ENCODE data around the gene PTPN13.

The PTPN13 gene

DNA sequence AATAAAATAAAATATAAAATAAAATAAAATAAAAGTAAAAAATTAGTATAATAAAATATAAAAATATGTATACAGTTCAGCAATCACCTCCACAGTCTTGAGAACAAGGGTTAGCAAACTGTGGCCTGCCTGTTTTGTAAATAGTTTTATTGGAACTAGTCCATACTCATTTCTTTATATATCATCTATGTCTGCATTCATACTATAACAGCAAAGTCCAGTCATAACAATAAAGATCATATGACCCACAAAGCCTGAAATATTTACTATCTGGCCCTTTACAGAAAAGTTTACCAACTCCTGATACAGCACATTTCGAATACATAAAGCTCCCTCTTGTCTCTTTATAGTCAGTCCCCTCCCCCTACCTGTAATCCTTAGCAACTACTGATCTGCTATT, 143.1 kb downstream of the PTPN13 start:
- ChIA-PET POLR2A (ENCODE audit: low non-redundant PET) (interaction anchor here (0.6 kb wide), 1 partner anchor 36 kb away, joined by 4 read pairs; no protein-coding TSS in a partner anchor), CTCF (no interaction called here)
- no peak overlapping the region for H3K27ac ChIP-seq
- TF ChIP-seq, protein P1, sequence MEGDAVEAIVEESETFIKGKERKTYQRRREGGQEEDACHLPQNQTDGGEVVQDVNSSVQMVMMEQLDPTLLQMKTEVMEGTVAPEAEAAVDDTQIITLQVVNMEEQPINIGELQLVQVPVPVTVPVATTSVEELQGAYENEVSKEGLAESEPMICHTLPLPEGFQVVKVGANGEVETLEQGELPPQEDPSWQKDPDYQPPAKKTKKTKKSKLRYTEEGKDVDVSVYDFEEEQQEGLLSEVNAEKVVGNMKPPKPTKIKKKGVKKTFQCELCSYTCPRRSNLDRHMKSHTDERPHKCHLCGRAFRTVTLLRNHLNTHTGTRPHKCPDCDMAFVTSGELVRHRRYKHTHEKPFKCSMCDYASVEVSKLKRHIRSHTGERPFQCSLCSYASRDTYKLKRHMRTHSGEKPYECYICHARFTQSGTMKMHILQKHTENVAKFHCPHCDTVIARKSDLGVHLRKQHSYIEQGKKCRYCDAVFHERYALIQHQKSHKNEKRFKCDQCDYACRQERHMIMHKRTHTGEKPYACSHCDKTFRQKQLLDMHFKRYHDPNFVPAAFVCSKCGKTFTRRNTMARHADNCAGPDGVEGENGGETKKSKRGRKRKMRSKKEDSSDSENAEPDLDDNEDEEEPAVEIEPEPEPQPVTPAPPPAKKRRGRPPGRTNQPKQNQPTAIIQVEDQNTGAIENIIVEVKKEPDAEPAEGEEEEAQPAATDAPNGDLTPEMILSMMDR (conservative IDR thresholded peaks at IDR 0.05; ENCODE audit: low read depth) = no peak
- no peak for DNase-seq (ENCODE audit: low spot score)

DNA sequence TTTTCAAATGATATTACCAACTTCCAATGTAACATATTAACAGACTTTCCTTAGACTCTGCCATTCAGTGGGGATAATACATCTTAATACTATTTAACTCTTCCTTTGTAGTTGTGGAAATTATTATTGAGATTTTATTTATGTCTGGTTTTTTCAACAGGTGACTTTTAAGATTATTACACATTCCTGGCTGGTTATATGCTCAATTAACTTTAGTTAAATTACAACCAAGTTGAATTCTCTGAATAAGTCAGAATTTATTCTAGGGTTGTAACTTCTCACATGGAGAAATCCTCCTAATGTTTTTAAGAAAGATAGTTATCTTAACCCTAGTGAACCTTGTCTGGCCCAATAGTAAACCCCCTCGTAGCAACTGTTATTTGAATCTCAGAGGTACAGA, 147.7 kb downstream of the PTPN13 start:
- no peak overlapping the region for H3K27ac ChIP-seq
- TF ChIP-seq, protein P1 (conservative IDR thresholded peaks at IDR 0.05; ENCODE audit: low read depth) = no peak
- DNase-seq (ENCODE audit: low spot score) = no peak
- ChIA-PET CTCF (no interaction called here), POLR2A (ENCODE audit: low non-redundant PET) (no interaction called here)

DNA sequence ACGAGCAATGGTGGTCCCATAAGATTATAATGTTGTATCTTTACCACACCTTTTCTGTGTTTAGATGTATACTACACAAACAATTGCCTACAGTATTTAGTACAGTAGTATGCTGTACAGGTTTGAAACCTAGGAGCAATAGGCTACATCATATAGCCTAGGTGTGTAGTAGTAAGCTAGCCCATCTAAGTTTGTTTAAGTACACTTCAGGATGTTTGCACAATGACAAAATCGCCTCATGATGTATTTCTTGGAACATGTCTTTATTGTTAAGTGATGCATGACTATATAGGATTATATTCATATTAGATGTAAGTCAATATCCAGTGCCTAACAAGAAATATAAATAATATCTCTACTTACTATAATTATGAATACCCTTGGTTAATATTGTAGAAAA, 150.5 kb downstream of the PTPN13 start:
- TF ChIP-seq, protein P1 (conservative IDR thresholded peaks at IDR 0.05; ENCODE audit: low read depth) = no peak
- H3K27ac ChIP-seq = no peak overlapping the region
- ChIA-PET POLR2A (ENCODE audit: low non-redundant PET) (no interaction called here), CTCF (no interaction called here)
- DNase-seq (ENCODE audit: low spot score) = no peak

DNA sequence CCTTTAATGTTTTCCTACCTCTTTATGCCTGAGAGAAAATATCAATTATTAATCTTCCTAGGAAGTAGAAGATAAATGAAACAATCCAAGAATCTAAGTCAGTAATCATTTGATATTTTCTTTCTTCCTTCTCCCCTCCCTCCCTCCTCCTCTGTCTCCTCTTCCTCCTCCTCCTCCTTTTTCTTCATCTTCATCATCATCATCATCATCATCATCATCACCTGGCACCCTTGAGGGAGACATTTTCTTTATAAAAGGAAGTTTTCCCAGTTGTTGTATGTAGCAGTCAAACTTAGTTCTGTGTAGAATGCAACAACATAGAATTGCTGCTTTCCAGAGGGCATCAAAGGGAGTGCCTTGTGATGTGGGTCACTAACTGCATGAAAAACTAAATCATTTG, 155.0 kb downstream of the PTPN13 start:
- CTCF ChIA-PET = no interaction called here

DNA sequence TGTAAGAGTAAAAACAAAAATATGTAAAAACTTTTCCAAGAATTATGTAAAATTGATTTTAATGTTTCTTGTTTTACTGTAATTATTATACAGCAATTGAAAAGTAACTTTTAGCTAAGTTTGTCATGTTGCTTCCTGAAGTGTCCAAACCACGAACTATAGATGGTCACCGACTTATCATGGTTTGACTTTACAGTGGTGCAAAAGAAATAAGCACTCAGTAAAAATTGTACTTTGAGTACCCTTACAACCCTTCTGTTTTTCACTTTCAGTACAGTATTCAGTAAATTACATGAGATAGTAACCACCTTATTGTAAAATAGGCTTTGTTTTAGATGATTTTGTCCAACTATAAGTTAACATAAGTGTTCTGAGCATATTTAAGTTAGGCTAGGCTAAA, 161.3 kb downstream of the PTPN13 start:
- CTCF ChIA-PET = no interaction called here
- TF ChIP-seq, protein P1 (conservative IDR thresholded peaks at IDR 0.05; ENCODE audit: low read depth) = no peak
- POLR2A ChIA-PET (ENCODE audit: low non-redundant PET) = no interaction called here
- no peak overlapping the region for H3K27ac ChIP-seq
- no peak for DNase-seq (ENCODE audit: low spot score)

More for the DNA sequence above, 155.0 kb downstream of the PTPN13 start:
- TF ChIP-seq, protein P1 (conservative IDR thresholded peaks at IDR 0.05; ENCODE audit: low read depth) = no peak
- no peak overlapping the region for H3K27ac ChIP-seq
- DNase-seq (ENCODE audit: low spot score) = no peak
- POLR2A ChIA-PET (ENCODE audit: low non-redundant PET) = no interaction called here

DNA sequence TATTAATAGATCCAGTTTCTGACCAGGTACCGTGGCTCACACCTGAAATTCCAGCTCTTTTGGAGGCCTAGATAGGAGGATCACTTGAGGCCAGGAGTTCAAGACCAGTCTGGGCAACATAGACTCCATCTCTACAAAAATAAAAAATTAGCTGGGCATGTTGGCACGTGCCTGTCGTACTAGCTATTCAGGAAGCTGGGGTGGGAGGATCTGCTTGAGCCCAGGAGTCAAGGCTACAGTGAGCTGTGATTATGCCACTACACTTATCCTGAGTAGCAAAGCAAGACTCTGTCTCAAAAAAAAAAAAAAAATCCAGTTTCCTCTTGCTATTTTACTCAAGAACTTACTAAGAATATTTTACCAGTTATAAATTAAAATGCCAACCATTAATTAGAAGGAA, 163.4 kb downstream of the PTPN13 start:
- DNase-seq (ENCODE audit: low spot score) = no peak
- TF ChIP-seq, protein P1 (conservative IDR thresholded peaks at IDR 0.05; ENCODE audit: low read depth) = no peak
- ChIA-PET CTCF (interaction anchor here (0.5 kb wide), 1 partner anchor 276 kb away, joined by 5 read pairs; no protein-coding TSS in a partner anchor), POLR2A (ENCODE audit: low non-redundant PET) (no interaction called here)
- H3K27ac ChIP-seq = no peak overlapping the region

DNA sequence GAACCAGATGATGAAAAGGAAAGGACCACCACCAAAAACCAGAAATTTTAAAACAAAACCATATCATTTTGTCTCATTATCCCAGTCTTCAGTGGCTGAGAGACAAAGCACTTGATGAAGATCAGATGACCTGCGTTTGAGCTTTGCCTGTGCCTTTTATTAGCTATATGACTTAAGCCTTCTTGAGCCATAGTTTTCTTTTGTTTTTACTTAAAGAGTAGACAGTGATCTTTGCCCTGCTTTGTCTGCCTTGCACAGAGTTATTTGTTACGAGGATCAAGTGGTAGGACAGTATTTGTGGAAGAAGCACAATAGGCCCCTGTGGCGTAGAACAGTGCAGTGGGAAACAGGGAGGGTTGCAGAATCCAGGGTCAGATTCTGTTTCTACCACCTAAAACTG, 165.2 kb downstream of the PTPN13 start:
- TF ChIP-seq, protein P1 (conservative IDR thresholded peaks at IDR 0.05; ENCODE audit: low read depth) = no peak
- POLR2A ChIA-PET (ENCODE audit: low non-redundant PET) = no interaction called here
- DNase-seq (ENCODE audit: low spot score) = no peak
- CTCF ChIA-PET = interaction anchor here (0.6 kb wide), 1 partner anchor 434 kb away, joined by 4 read pairs; no protein-coding TSS in a partner anchor
- no peak overlapping the region for H3K27ac ChIP-seq

Data from RWPE1 (cell line).